HG03103 (cell line): Measurements from ENCODE around the gene DGCR2.

Experiments used
- ATAC-seq: cut with Tn5 transposase; IDR thresholded peaks from one replicate; pipeline ENCODE4 v1.9.1; 2021; ENCODE audit warnings: low read depth; ENCODE audit not compliant: unreplicated experiment

DGCR2 gene

DNA sequence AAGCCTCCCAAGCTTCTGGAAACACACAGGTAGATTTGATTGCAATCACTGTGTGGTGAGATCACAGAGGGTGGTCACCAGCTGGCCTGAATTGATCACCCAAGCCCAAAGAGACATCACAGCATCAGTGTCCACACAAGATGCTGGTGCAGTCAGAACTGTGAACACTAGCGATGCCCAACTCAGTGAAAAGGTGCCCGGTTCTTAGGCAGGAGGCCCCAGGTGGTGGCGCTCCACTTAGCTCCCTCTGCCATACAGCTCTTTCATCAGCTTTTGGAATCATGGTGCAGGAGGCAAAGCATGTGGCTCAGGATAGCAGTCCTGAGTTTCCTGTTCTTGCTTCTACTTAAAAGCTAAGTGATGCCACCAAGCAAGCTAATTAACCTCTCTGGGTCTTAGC is 11.1 kb downstream of the DGCR2 start:
- no peak for ATAC-seq

GRCh38 chr22:19110646-19111045 is 11.6 kb downstream of the DGCR2 start:
- ATAC-seq, result no peak

DNA sequence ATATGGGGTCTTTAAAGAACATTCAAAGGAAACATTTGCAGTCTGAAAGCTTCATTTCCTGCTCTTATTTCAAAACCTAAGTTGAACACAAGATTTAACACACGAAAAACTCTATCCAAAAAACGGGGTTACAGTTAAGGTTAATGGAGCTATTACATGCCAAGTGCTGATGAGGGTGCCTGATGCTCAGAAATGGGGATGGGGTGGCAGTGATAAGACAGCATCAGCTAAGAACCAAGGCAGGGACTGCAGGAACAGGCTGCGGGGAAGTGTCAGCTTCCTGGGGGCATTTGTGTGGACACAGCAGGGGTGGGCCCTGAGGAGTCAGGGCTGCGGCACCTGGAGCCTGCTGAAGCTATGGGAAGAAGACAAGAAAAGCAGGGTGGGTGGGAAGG is 12.2 kb downstream of the DGCR2 start:
- no peak for ATAC-seq

DNA sequence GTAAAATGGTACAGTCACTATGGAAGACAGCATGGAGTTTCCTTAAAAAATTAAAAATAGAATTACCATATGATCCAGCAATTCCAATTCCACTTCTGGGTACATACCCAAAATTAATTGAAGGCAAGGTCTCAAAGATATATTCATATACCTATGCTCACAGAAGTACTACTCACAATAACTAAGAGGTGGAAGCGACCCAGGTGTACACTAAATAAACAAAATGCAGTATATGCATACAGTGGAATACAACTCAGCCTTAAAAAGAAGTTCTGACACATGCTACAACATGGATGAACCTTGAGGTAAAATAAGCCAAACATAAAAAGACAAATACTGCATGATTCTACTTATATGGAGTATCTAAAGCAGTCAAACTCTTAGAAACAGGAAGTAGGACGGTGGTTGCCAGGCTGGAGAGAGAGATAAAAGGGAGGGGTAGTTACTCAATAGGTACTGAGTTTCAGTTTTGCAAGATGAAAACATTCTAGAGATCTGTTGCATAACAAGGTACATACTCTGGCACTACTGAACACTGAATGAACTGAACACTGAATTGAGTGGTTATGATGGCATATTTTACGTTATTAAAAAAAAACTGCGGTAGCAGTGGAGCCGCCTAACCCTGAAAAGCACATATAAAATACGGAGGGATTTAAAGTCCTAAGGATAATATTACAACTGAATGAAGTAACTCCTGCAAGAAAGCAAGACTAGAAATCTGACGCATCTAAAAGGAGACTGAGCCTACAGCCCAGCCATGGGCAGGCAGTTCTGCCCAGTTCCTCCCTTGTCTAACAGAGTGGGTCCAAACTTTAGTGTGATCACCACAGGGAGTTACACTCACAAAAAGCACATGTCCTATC is 12.8 kb downstream of the DGCR2 start:
- peak; percentile 83 for ATAC-seq

DNA sequence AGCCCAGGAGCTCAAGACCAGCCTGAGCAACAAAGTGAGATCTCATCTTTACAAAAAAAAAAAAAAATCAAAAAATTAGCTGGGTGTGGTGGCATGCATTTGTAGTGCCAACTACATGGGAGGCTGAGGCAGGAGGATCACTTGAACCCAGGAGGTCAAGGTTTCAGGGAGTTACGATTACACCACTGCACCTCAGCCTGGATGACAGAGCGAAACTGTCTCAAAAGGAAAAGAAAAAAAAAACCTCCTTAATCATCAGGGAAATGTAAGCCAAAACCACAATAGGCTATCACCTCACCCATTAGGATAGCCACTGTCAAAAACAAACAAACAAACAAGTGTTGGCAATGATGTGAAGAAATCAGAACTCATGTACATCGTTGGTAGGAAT is 13.4 kb downstream of the DGCR2 start:
- ATAC-seq, result no peak

- ATAC-seq, result no peak
These were observed 14.5 kb downstream of the DGCR2 start for GRCh38 chr22:19107730-19108074.

DNA sequence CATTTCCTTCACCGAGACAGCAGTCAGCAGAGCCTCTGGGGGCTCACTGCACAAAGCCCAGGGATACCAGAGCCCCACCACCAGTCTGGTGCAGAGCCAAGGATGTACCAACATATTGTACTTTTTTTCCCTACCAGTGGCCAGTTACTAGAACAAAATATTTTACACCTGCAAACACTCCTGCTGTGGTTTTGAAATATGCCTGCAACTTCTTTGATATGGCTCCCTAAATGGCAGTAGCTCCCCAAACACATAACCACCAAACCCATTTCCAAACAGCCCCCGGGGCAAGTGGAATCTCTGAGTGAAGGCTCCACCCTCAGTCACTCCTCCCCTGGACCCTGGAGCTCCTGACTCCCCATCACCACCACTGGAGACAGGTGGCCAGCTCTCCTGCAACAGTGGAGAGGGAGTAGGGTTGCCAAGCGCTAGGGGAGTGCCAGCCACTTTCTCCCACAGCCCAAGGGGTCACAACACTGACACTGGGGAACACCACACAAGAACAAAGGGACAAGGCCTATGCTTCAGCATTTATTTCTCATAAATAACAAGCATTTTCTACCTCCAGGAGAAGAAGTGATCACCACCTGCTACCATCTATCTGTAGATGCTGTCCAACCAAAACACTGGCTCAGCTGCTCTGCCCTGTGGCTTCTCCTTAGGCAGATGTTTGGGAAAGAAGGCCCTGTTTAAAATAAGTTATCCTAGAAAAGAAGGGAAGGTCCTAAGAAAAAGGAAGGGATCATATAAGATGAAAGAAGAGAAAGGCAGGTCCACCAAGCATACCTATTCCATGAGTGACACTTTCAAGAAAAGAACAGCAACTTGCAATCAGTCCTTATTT is 15.1 kb downstream of the DGCR2 start:
- no peak for ATAC-seq

DNA sequence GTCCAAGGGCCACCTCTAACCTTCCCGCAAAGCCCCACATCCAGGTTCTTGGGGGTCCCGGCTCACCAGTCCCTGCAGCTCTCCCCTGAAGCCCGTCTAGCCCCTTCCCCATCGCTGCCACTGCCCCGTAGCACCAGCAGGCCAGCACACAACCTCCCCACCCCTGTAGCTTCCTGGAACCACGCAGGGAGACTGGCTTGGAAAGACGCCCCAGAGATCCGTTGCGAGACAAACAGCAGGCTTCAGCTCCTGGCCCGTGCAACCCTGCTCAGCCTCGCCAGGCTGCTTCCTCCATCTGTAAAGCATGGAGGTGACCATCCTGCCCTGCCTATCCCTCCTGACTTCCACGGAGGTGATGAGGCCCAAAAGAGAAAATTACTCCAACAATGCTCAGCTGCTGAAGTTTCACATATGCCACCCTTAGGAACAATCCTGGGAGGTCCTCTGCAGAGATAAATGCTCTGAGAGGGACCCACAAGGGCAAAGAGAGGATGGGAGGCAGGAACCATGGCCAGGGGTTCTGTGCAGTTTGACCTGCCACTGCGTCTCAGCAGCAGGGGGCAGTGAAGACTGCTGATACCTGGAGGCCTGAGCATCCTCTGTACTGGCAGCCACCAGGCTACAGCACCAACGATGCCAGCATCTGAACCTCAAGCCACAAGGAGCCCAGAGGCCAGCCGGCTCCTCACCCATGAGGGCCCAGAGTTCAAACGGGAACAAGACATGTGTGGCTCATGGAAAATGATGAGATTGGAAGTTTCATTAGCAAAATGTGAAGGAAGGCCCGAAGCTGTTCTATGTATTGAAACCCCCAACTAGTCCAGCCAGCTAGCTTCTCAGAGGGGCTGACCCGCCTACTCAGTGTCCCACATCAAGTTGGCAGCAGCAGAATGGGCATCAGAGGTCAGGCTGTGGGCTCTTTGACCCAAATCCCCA is 16.1 kb downstream of the DGCR2 start:
- ATAC-seq, result no peak

- no peak for ATAC-seq
These were observed 16.8 kb downstream of the DGCR2 start for GRCh38 chr22:19105456-19105855.

- ATAC-seq, result no peak
These were observed 18.1 kb downstream of the DGCR2 start for GRCh38 chr22:19103880-19104821.

GRCh38 chr22:19098157-19098556 is 24.1 kb downstream of the DGCR2 start:
- no peak for ATAC-seq

DNA sequence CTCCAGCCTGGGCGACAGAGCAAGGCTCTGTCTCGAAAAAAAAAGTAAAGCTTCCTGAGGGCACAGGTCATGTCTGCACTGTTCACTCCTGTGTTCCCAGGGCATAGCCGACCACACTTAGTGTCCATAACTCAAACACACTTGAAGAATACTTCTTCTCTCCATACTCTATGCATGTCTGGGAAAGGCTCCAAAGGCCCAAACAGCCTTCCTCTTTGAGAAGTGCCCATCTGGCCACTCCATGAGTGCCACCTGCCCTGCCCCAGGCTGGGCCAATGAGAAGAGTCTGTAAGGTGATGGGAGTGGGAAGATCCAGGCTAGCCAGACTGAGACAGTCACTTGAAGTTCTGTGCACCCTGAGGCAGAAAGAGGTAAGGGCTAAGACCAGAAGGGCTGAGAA is 24.7 kb downstream of the DGCR2 start:
- no peak for ATAC-seq

DNA sequence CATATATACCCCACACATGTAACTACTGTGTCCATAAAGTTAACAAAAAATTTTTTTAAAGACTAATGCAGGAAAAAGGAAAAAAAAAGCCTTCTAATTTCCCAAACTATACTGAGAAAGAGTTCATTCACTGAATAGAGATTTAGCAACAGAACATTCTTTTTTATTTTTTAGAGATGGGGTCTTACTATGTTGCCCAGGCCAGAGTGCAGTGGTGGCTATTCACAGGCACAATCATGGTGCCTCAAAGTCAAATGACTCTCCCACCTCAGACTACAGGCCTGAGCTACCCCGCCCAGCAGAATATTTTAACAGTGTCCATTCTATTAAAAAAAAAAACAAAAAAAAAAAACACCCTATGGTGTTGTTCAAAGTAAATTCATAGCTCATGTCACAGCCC is 25.7 kb downstream of the DGCR2 start:
- no peak for ATAC-seq

- ATAC-seq, result no peak
These were observed 27.7 kb downstream of the DGCR2 start for GRCh38 chr22:19094393-19094997.

- ATAC-seq, result no peak
These were observed 29.5 kb downstream of the DGCR2 start for GRCh38 chr22:19092725-19093124.

DNA sequence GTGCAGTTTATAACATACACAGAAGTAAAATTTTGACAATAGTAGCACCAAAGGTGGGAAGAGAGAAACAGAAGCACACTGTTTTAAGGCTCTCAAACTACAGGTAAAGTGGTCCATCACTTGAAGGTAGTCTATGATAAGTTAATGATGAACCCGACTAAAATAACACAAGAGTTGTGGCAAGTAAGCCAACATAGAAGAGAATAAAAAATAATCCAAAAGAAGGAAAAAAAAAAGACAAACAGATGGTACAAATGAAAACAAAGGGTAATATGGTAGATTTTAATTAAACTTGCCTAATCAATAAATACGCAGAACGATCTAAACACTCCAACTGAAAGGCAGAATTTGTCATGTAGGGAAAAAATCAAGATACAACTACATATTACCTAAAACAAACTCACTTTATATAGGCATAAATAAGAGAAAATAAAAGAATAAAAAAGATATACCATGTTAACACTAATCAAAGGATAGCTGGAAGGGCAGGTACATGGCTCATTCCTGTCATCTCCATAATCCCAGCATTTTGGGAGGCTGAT is 31.6 kb downstream of the DGCR2 start:
- no peak for ATAC-seq

DNA sequence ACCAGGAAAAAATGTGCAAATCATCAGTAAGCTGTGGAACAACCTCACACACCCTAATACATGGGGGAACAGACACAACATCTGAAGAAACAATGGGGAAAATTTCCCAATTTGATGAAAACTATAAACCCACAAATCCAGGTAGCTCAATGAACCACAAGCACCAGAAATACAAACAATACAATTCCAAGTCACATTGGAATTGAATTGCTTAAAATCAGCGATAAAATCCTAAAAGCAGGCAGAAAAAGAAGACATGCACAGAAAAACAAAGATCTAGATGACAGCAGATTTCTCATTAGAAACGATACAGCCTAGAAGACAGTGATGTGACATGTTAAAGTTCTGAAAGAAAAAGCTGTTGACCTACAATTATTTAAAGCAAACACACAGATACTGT is 32.0 kb downstream of the DGCR2 start:
- ATAC-seq, result no peak

GRCh38 chr22:19088866-19089595 is 33.2 kb downstream of the DGCR2 start:
- no peak for ATAC-seq
